ENCODE results near the gene ALX4.
A peak's percentile ranks its signal among the peaks of the same experiment; 100 is the strongest.

The ALX4 gene

GRCh38 chr11:44300844-44301563 lies 8.9 kb downstream of the ALX4 start:
- DNase-seq (ENCODE audit: low spot score): no peak

DNA sequence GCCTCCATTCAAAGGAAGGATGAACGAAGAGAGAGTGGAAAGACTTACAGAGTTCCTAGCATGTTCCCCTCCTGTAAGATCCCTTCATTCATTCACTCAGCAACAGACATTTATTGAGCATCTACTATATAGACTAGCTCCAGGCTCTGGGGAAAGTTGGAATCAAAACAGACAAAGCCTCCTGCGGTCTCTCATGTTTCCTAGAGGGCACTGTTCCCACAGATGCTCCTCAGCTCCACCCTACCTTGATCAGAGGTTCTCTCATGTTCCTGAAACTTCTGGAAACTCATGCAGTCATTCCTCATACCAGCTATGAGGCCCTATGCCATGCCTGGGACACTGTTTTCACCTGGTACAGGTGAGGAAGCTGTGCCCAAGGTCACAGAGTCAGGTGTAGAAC lies 11.1 kb downstream of the ALX4 start:
- DNase-seq (ENCODE audit: low spot score): no peak

DNA sequence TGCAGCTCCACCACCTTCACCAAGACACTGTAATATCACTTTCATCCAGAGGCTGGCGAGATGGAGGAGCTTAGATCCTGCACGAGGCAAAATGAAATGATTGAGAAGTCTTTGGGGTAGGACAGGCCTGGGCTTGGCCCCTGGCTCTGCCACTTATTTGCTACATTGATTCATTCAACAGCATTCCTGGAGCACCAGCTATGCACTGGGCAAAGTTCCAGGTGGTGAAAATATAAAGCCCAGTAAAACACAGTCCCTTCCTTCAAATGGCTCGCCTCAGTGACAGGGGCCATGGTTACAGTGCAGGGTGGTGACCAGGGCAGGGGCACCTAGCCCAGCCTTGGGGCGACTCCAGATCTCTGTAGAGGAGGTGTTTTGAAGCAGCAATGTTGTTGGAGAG lies 19.7 kb downstream of the ALX4 start:
- no peak for DNase-seq (ENCODE audit: low spot score)

DNA sequence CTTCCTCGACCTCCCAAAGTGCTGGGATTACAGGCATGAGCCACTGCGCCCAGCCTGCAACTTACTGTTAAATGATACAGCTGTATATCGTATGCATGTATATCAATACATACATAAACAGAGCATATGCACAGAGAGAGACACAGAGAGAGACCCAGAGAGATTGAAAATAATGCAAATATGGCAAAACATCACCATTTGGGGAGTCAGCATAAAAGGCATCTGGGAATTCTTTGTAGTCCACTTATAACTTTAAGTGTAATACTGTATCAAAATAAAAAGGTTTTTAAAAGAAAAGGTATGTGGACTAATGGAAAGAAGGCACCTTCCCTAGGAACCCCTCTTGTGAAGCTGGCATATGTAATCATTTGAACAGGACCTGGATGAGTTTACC lies 21.8 kb downstream of the ALX4 start:
- DNase-seq (ENCODE audit: low spot score): no peak

DNA sequence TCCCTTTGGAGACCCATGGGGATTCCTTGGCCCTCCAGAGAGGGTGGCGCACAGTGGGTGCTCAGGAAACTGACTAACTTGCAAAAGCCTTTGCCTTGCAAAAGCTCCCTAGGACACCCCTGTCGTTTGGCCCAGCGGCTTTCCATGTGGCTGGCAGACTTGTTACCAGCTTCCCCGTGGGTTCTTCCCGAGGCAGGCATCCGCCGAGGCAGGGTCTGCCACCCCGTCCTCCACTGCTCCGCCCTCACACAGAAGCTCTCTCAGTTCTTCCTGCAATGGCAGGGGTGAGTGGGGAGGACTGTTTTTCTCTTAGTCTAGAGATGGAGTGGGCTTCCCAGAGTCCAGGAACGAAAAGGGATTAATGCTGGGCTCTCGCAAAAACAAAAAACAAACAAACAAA lies 23.0 kb downstream of the ALX4 start:
- DNase-seq (ENCODE audit: low spot score): no peak

GRCh38 chr11:44286268-44286880 lies 23.6 kb downstream of the ALX4 start:
- DNase-seq (ENCODE audit: low spot score): peak; percentile 36

DNA sequence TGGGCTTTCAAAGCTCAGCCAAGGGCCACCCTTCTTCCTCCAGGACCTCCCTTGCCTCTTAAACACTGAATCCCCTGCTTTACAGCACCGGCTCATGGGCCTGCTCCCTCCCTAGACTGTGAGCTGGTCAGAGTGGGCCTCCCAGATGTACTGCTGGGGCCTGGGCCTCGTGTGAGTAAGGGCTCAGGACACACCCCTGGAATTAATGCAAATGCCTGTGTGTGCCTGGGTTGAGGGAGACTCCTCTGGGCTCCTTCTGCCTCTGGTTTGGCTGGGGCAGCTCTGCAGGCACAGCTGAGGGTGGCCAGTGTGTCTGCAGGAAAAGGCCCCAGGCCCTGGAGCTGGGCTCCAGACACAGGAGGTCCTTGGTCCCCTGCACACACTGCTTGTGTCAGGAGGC lies 24.2 kb downstream of the ALX4 start:
- DNase-seq (ENCODE audit: low spot score): no peak

DNA sequence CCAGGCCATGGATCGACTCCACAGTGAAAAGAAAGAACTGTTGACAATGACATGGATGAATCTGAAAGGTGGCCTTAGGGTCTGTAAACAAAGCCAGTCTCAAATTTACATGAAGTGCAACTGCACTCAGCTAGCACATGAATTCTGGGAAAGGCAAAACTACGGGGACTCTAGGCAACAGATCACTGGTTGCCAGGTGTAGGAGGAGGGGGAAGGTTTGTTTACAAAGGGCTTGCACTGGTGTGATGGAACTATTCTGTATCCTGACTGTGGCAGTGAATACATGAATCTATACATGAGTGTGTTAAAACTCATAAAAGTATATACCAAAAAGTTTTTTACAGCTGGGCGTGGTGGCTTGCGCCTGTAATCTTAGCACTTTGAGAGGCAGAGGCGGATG lies 27.3 kb downstream of the ALX4 start:
- no peak for DNase-seq (ENCODE audit: low spot score)

- DNase-seq (ENCODE audit: low spot score): no peak
Observed at GRCh38 chr11:44281151-44281550, 28.8 kb downstream of the ALX4 start.

DNA sequence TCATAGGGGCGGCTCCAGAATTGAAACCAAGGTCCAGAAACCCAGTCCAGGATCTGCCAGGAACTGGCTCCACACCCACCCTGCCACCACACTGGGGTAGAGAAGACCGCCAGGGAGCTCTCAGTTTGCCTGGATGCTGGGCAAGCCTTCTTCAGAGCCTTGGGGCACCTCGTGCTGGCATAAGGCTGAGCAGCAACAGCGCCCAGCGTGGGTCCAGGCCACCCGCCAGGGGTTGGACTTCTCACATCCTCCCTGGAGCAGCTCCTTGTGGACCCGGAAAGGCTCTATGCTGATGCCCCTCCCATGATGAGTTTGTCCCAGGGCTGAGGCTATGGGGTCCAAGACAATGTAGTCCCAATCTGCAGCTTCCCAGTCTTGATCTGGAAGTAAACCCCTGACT lies 29.7 kb downstream of the ALX4 start:
- no peak for DNase-seq (ENCODE audit: low spot score)

DNA sequence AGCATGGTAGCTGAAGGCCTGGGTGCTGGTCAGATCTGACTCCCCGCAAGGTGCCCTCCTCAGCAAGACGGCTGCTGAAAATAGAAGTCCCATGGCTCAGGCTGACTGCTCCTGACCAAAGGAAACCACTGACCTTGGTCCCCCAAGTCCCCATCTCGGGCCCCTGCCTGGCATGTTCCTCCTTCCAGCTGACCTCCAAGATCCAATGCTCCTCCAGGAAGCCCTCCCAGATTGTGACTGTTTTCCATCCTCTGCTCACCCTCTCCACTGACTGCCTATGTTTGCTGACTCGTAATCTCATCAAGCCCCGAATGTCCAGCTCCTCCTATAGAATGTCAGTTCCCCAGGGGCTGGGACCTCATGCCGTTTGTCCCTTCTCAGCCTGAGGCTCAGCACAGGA lies 30.5 kb downstream of the ALX4 start:
- no peak for DNase-seq (ENCODE audit: low spot score)

- DNase-seq (ENCODE audit: low spot score): no peak
Observed at GRCh38 chr11:44277196-44278090, 32.5 kb downstream of the ALX4 start.

DNA sequence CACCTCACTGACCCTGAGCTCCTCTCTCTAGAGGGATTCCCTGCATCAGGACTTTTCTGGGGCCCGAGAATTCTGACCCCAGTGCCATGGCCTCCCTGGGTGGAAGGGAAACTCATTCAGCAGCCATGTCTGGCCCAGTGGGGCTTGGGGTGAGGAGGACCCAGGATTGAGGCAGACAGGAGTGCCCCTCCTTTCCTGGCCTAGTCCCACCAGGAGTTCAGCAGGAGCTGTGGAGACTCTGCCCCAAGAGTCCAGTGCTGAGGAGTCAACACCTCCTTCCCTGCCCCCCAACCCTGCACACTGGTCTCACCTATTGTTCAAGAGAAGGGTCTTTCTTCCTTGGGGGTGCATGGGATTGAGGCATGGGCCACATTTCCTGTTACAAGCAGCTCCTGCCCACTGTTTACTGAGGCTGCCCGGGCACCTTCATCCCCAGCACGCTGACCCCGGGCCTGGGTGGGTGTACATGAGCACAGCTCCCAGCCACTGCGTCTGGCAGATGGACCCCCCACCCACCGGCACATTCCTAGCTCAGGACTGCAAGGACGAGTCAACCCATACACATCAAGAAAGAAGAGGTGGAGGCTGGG lies 33.9 kb downstream of the ALX4 start:
- DNase-seq (ENCODE audit: low spot score): no peak

DNA sequence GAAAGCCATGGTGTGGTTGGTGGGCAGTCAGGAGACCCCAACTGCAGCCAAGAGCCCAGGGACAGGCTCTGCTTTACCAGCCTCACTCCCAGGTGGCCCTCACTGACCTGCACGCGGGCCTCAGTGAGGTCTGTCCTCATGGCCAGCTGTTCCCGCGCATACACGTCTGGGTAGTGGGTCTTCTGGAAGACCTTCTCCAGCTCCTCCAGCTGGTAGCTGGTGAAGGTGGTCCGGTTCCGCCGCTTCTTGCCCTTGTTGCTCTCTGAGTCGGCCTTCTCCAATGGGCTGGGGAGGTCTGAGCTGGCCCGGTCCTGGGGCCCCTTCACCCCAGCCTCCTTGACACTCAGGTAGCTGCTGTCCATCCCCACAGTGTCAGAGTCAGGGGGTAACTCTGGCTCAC lies 34.7 kb downstream of the ALX4 start:
- DNase-seq (ENCODE audit: low spot score): no peak

DNA sequence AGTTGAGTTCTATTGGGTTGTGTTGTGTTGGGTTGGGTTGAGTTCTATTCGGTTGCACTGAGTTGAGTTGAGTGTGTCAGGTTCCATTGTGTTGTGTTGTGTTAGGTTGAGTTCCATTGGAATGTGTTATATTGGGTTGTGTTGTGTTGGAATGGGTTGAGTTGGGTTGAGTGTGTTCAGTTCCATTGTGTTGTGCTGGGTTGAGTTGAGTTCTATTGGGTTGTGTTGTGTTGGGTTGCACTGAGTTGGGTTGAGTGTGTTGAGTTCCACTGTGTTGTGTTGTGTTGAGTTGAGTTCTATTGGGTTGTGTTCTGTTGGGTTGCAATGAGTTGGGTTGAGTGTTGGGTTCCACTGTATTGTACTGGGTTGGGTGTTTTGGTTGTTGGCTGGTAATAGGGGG lies 35.5 kb downstream of the ALX4 start:
- no peak for DNase-seq (ENCODE audit: low spot score)

- no peak for DNase-seq (ENCODE audit: low spot score)
Observed at GRCh38 chr11:44271286-44271685, 38.7 kb downstream of the ALX4 start.

GRCh38 chr11:44270403-44271273 lies 39.3 kb downstream of the ALX4 start:
- no peak for DNase-seq (ENCODE audit: low spot score)

GRCh38 chr11:44269369-44270351 lies 40.3 kb downstream of the ALX4 start:
- no peak for DNase-seq (ENCODE audit: low spot score)

GRCh38 chr11:44268614-44269080 lies 41.3 kb downstream of the ALX4 start:
- no peak for DNase-seq (ENCODE audit: low spot score)
